Activated CD4-positive, alpha-beta T cell treated with anti-CD3 and anti-CD28 coated beads, Interleukin-2, amount 10 ng/mL, durations not matched to agents 24 days and 14 days (primary cell): Measurements from ENCODE around the gene ZNF782. TPM values are rescaled to one million over a fixed set of nuclear protein-coding genes. Genes with fewer than 3 reads are reported as not detected.
A peak's percentile ranks its signal among the peaks of the same experiment; 100 is the strongest.
"Not testable (repeated sequence)": the region's sequence is repeated elsewhere in the genome, so short reads cannot be mapped to it uniquely, and the experiment has no call there.

ENCODE experiments used
- DNase-seq: peaks from one replicate; pipeline ENCODE4 v3.0.0; 2022
- H3K27ac Mint-ChIP-seq: one replicate; pipeline ENCODE4 v1.8.0; 2022; ENCODE audit warnings: mild to moderate bottlenecking, mixed read lengths
- H3K27me3 Mint-ChIP-seq: one replicate; pipeline ENCODE4 v1.8.0; 2022; ENCODE audit warnings: mixed read lengths
- H3K36me3 Mint-ChIP-seq: one replicate; pipeline ENCODE4 v1.8.0; 2022; ENCODE audit warnings: low read depth, mild to moderate bottlenecking, mixed read lengths
- H3K4me1 Mint-ChIP-seq: one replicate; pipeline ENCODE4 v1.8.0; 2021; ENCODE audit warnings: mixed read lengths
- H3K4me3 Mint-ChIP-seq: one replicate; pipeline ENCODE4 v1.8.0; 2022; ENCODE audit warnings: mild to moderate bottlenecking, moderate library complexity, mixed read lengths
- H3K9me3 Mint-ChIP-seq: one replicate; pipeline ENCODE4 v1.8.0; 2021; ENCODE audit warnings: mixed read lengths
- intact Hi-C: fragments of 100-400 bp; cut with micrococcal nuclease; formaldehyde crosslinking; loops from one replicate; pipeline ENCODE4 v1.15.1; 2023
- total RNA-seq: library from RNA; stranded (reverse); gene quantifications from 2 replicates; pipeline ENCODE4 v1.2.3, GENCODE V29; 2022

Gene ZNF782
- 4.3 and 5.1 TPM in 2 replicates for total RNA-seq

DNA sequence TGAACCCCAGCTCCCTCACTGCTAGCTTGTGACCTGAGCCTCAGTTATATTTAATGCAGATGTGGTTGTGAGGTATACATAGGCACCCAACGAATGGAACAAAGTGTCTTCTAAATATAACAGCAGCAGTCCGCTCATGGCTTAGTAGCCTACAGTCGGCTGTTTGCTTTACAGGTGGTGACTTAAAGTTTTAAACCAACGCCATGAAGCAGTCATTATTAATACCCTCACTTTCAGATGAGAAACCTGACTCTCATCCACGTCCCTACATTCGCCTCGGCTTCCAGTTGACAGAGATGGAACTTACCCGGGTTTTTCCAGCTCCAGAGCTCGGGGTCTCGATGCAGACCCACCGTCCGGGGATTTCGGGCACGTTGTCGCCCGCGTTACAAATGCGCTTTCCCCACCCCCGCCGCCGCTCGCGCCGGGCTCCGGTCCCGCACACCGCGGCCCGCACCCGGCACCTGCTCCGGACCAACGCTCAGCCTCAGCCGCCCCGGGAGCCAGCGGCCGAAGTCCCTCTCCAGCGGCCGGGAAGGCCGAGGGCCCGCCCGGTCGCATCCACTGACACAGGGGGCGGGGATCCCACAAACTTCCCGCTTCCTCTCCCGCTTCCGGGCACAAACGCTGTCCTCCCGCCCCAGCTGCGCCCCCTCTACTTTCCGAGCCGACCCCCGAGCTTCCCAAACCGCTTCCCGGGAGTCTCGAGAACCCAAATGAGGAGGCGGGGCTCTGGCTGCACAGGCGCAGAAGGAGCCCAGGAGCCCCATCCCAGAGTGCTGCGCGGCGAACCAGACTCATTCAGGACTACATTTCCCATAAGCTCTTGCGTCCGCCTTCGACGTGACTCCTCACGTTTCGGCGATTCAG, at the start of gene ZNF782:
TSS of gene ZNF782 (minus strand) at position 734 of the 870 bp plus-strand sequence. CDS start 2,553 bp downstream, outside the sequence.
- Mint-ChIP-seq H3K36me3 (peaks cover 18% of the 10 kb centered on the region), H3K4me1 (peaks cover 42% of the 10 kb centered on the region), H3K27ac (peak within 1 kb of the TSS; percentile 99), H3K9me3 (peaks cover 3% of the 10 kb centered on the region), H3K4me3 (peak within 1 kb of the TSS; percentile 100), H3K27me3 (peaks cover 21% of the 10 kb centered on the region)
- peak; percentile 96 for DNase-seq
- intact Hi-C loops = loop anchor here (1.0 to 10.0 kb wide), 5 partner anchors 77 to 841 kb away; partner anchors contain the start of genes CTSV, NCBP1, TSTD2 and XPA

DNA sequence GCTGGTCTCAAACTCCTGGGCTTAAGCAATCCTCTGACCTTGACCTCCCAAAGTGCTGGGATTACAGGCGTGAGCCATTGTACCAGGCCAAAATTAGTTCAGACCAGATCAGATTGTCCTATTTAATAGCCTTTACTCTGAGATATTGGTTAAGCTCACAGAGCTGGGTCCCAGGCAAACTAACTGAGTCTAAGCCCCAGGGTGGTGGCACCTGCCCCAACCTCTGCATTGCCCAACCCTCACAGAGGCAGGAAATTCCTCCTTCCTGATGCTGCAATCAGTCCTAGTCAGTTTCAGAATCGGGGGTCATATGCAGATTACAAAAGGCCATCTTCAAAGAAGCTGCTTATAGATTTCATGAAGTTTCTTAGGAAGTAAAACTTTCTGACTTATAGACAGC, 45.7 kb upstream of the ZNF782 start:
- intact Hi-C loops, H3K27ac Mint-ChIP-seq, H3K4me3 Mint-ChIP-seq, H3K4me1 Mint-ChIP-seq, H3K9me3 Mint-ChIP-seq, H3K27me3 Mint-ChIP-seq, DNase-seq: not testable (repeated sequence)
- H3K36me3 Mint-ChIP-seq = peaks cover 18% of the 10 kb centered on the region

DNA sequence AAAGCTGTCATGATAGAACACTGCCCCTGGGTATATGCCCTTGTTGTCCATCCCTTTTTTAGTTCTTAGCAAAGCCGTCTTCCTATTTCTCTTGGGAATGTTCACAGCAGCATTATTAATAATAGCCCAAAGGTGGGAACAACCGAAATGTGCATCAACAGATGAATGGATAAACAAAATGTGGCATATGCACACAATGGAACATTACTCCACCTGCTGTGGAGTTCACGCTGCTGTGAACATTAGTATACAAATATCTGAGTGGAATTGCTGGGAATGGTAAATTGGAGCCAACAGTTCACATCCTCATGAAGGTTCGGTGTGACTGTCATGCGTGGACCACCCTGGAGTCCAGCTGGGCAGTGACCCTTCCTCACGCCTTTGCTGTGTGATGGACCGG, 37.8 kb upstream of the ZNF782 start:
- no peak for DNase-seq
- H3K36me3 Mint-ChIP-seq = peaks cover 41% of the 10 kb centered on the region
- H3K27me3 Mint-ChIP-seq = no peaks in the 10 kb centered on the region
- H3K9me3 Mint-ChIP-seq = peaks cover 8% of the 10 kb centered on the region
- intact Hi-C loops = no loop called here
- H3K4me1 Mint-ChIP-seq = no peaks in the 10 kb centered on the region
- H3K27ac Mint-ChIP-seq = no peak overlapping the region
- no peak overlapping the region for H3K4me3 Mint-ChIP-seq

DNA sequence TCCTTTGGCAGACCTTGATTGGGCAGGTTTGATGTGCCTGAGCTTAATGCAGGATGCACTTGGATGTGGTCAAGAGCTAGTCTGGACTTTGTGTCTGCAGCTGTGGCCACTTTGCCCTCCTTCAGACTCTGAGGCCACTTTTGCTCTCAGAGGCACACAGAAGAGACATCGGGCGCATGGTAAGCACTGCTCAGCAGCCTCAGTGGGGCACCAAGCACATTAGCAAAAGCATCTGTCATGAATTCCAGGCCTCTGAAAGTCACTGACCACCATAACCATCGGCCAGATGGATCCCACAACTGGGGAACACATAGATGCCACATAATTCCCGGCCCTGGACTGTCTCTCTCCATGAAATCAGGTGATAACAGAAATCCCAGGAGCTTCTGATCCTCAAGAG, 34.3 kb upstream of the ZNF782 start:
- Mint-ChIP-seq H3K36me3 (peaks cover 27% of the 10 kb centered on the region), H3K9me3 (peaks cover 4% of the 10 kb centered on the region), H3K27me3 (no peaks in the 10 kb centered on the region), H3K4me3 (no peak overlapping the region), H3K27ac (no peak overlapping the region), H3K4me1 (no peaks in the 10 kb centered on the region)
- DNase-seq = no peak
- intact Hi-C loops = no loop called here

DNA sequence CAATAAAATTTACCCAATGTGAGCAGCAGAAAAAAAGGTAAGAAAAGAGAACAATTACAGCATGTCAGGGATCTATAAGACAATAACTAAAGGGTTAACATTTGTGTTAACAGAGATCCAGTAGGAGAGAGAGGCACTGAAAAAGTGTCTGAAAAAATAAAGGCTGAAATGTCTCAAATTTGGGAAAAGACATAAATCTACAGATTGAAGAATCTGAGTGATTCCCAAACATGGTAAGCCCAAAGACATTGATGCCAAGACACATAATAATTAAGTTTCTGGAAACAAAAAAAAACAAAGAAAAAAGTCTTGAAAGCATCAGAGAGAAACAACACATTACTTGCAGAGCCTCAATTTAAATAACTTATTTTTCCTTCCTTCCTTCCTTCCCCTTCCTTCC, 31.1 kb upstream of the ZNF782 start:
- DNase-seq = no peak
- no peaks in the 10 kb centered on the region for H3K4me1 Mint-ChIP-seq
- peaks cover 9% of the 10 kb centered on the region for H3K36me3 Mint-ChIP-seq
- intact Hi-C loops = no loop called here
- H3K4me3 Mint-ChIP-seq = no peak overlapping the region
- H3K27ac Mint-ChIP-seq = no peak overlapping the region
- H3K27me3 Mint-ChIP-seq = peaks cover 4% of the 10 kb centered on the region
- peaks cover 4% of the 10 kb centered on the region for H3K9me3 Mint-ChIP-seq

DNA sequence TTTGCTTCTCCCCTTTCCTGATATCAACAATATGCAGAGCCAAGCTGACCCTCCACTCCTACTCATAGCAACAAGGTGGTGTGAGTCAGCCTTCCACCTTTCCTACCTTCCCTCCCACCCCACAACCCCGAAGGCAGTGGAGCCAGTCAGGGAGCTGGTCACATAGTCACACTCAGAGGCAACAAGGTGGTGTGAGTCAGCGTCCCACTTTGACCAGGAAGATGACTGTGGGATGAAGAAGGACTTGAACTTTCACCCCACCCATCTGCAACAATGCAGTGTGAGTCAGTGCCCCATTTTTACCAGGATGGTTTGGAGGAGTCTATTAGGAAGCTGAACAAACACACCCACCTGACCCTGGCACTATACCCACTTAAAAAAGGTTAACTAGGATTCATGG, 30.1 kb upstream of the ZNF782 start:
- intact Hi-C loops = no loop called here
- Mint-ChIP-seq H3K9me3 (peaks cover 4% of the 10 kb centered on the region), H3K4me1 (no peaks in the 10 kb centered on the region), H3K36me3 (peaks cover 9% of the 10 kb centered on the region), H3K27ac (no peak overlapping the region), H3K27me3 (peaks cover 13% of the 10 kb centered on the region), H3K4me3 (no peak overlapping the region)
- no peak for DNase-seq

DNA sequence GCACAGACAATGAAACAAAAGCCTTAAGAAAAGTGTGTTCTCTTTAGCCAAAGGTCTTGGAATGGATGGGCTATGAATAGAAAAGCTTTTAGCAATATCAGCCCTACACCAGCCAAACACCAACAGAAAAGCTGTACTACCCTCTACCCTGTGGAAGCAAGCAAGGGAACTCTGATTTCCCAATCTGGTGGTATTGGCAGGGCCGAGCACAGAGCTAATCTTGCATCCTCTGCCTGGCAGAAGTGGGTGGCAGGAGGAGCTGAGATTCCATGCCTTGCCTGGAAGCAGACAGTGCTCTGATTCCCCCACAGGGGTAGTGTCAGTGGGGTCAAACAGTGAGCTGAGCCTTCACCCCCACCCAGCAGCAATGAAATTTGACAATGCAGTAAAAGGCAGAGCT, 29.6 kb upstream of the ZNF782 start:
- H3K36me3 Mint-ChIP-seq = peaks cover 9% of the 10 kb centered on the region
- intact Hi-C loops = no loop called here
- no peak overlapping the region for H3K4me3 Mint-ChIP-seq
- H3K27me3 Mint-ChIP-seq = peaks cover 18% of the 10 kb centered on the region
- no peak for DNase-seq
- H3K4me1 Mint-ChIP-seq = no peaks in the 10 kb centered on the region
- peaks cover 4% of the 10 kb centered on the region for H3K9me3 Mint-ChIP-seq
- H3K27ac Mint-ChIP-seq = no peak overlapping the region

DNA sequence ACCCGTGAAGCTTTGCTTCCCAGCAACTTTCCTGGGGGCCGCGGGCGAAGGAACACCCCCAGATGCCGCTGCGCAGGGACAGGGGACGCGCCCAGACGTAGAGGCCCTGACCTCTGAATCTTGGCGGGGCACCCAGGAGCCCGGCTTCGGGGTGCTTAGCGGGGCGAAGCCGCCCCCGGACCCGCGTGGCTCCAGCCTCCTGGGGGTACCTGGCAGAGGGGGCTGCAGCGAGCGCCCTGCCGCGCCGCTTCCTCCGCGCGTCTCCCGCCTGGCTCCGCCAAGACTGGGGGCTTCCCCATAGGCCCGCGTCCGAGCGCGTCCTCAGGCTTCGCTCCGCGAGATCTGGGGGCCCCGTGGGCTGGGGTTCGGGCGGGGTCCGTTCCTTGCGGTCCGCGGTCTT, 23.0 kb upstream of the ZNF782 start:
- H3K27me3 Mint-ChIP-seq = peaks cover 43% of the 10 kb centered on the region
- H3K36me3 Mint-ChIP-seq = no peaks in the 10 kb centered on the region
- H3K9me3 Mint-ChIP-seq = no peaks in the 10 kb centered on the region
- H3K4me3 Mint-ChIP-seq = peak overlapping the region; percentile 87
- DNase-seq = peak; percentile 55
- H3K4me1 Mint-ChIP-seq = peaks cover 26% of the 10 kb centered on the region
- no peak overlapping the region for H3K27ac Mint-ChIP-seq
- intact Hi-C loops = no loop called here

DNA sequence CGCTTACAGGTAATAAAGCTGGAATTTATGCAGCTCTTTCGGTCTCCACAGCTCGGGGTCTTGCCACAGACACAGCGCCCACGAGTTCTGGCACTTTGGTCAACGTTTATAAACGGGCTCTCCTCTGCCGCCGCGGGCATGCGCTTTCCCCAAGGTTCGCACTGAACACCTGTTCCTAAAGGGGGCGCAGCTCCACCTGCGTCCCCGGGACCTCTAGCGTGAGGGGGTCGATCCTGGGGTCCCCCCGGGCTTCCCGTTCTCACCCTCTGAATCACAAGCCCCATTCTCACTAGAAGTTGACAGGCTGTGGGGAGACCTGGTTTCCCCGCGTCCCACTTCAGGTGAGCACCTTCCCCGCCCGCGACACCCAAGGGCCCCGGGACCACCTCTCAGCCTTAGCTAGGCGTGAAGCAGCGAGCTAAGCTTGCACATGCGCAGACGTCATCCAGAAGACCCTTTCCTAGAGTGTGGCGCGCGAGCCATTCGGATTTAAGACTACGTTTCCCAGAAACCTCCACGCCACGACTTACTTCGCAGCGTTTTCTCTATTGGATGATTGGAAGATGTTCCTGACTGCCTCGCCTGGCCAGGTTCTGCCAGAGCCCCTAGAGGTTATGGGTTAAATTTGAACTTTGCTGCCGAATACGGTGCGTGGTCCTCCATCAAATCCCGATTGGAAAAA, 21.3 kb upstream of the ZNF782 start:
- Mint-ChIP-seq H3K27ac (peak overlapping the region; percentile 68), H3K27me3 (peaks cover 40% of the 10 kb centered on the region), H3K4me1 (peaks cover 26% of the 10 kb centered on the region), H3K4me3 (peak overlapping the region; percentile 87), H3K36me3 (no peaks in the 10 kb centered on the region), H3K9me3 (no peaks in the 10 kb centered on the region)
- peak; percentile 84 for DNase-seq
- intact Hi-C loops = loop anchor here (1.0 kb wide), 1 partner anchor 17 kb away; no protein-coding TSS in a partner anchor

DNA sequence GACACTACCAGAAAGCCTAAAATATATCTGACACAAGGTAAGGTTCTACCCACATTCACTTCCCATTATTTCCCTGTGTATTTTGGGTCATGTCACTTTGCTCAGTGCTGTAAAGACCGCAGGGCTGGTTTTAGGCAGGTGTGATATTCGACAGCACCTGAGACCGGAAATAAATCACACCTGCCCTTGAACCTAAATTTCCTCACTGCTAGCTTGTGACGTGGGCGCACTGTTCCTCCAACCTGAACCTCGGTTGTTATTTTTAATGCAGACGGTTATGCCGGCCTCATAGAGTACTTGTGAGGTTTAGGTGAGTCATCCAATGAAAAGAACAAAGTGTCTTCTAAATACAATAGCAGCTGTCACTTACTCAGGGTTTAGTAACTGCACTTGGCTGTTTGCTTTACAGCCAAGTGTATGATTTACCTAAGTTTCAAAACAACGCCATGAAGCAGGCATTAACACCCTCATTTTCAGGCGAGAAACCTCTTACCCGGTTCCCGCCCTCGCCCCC, 20.7 kb upstream of the ZNF782 start:
- peak; percentile 65 for DNase-seq
- intact Hi-C loops = loop anchor here (1.0 kb wide), 1 partner anchor 17 kb away; no protein-coding TSS in a partner anchor
- H3K9me3 Mint-ChIP-seq = no peaks in the 10 kb centered on the region
- H3K27me3 Mint-ChIP-seq = peaks cover 35% of the 10 kb centered on the region
- H3K4me3 Mint-ChIP-seq = peak overlapping the region; percentile 87
- H3K4me1 Mint-ChIP-seq = peaks cover 26% of the 10 kb centered on the region
- H3K27ac Mint-ChIP-seq = peak overlapping the region; percentile 68
- no peaks in the 10 kb centered on the region for H3K36me3 Mint-ChIP-seq

DNA sequence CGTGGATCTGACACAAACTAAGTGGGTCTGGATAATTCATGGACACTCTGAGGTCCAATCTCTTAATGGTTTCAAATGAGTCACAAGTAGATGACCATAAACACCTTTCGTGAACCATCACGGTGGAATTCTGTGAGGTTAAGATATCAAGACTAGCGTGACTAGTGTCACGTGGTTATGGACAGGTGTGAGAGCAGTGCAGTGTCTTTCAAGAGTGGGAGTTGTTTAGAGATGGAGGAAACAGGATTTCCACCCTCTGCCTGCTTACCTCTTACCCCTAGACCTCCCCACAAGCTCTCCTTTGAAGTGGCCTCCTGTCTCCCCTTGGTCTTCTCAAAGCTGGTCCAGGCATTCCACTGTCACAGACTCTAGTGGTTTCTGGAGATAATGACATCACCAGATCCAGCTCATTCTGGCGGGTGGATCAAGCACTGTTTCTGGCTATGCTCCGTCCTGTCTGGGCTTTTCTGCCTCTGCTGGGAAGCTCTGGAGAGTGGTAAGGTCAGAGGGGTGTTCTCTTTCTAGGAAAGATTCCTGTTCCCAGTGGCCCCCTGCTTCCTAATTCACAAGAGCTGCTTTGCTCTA, 20.0 kb upstream of the ZNF782 start:
- no peak for DNase-seq
- H3K36me3 Mint-ChIP-seq = no peaks in the 10 kb centered on the region
- no peaks in the 10 kb centered on the region for H3K9me3 Mint-ChIP-seq
- peaks cover 29% of the 10 kb centered on the region for H3K27me3 Mint-ChIP-seq
- H3K27ac Mint-ChIP-seq = no peak overlapping the region
- intact Hi-C loops = no loop called here
- no peak overlapping the region for H3K4me3 Mint-ChIP-seq
- peaks cover 26% of the 10 kb centered on the region for H3K4me1 Mint-ChIP-seq

DNA sequence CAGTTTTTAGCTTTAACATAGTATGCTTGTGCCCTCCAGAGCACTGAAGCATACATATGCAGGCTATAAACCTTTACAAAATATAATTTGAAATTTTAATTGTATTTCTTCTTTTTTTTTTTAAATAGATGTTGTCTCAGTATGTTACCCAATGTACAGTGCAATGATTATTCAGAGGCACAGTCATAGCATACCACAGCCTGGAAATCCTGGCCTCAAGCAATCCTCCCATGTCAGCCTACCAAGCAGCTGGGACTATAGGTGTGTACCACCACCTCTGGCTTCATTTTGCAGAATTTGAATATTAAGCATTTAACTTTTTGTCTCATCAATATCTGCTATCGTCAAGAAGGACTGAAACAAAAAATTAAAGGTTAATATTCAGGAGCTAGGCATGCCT, 16.9 kb upstream of the ZNF782 start:
- Mint-ChIP-seq H3K4me1 (peaks cover 22% of the 10 kb centered on the region), H3K36me3 (no peaks in the 10 kb centered on the region), H3K9me3 (no peaks in the 10 kb centered on the region), H3K27ac (no peak overlapping the region), H3K4me3 (no peak overlapping the region), H3K27me3 (peaks cover 13% of the 10 kb centered on the region)
- intact Hi-C loops = no loop called here
- DNase-seq = no peak

DNA sequence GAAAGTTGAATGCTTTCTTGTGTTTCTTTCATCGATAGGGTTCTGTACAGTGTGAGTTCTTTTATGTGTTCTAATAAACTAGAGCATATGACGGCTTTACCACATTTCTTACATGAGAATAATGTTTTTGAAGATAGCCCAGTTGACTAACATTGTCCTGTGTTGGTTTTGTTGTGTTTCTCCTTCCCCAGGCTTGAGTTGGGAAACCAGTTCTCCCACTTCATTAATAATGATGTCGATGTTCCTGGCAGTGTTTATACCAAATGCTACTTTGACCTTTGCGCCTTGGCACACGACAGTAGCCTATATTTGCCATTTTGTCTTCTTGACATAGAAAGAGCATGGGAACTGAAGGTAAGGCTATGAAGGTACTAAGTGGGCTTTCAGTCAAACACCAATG, 14.4 kb upstream of the ZNF782 start:
- H3K36me3 Mint-ChIP-seq = no peaks in the 10 kb centered on the region
- peaks cover 2% of the 10 kb centered on the region for H3K4me1 Mint-ChIP-seq
- H3K27me3 Mint-ChIP-seq = peaks cover 9% of the 10 kb centered on the region
- intact Hi-C loops = no loop called here
- H3K27ac Mint-ChIP-seq = no peak overlapping the region
- no peaks in the 10 kb centered on the region for H3K9me3 Mint-ChIP-seq
- DNase-seq = no peak
- H3K4me3 Mint-ChIP-seq = no peak overlapping the region
